Endothelial cell of umbilical vein (primary cell): ENCODE data around the gene PRR23C.

Source experiments
- CTCF ChIP-seq, 2 donors: IDR thresholded peaks; 1 replicate in 1 of 2; 2 replicates in 1 of 2; pipeline ENCODE4 v1.5.1; 2011; ENCODE audit warnings: low read length in 2 of 2, mild to moderate bottlenecking in 2 of 2, moderate library complexity in 2 of 2, control low read depth in 1 of 2, inconsistent platforms in 1 of 2, low read depth in 1 of 2; ENCODE audit not compliant: insufficient read depth in 1 of 2; ENCODE audit errors: extremely low read depth in 1 of 2
- EZH2 ChIP-seq: IDR thresholded peaks from 2 replicates; pipeline ENCODE4 v1.6.1; 2012; ENCODE audit warnings: borderline replicate concordance, low read depth, mild to moderate bottlenecking, moderate library complexity, low read length, inconsistent platforms; ENCODE audit not compliant: severe bottlenecking
- GATA2 ChIP-seq: IDR thresholded peaks from 2 replicates; pipeline ENCODE4 v1.7.0; 2011; ENCODE audit warnings: low read depth, mild to moderate bottlenecking, moderate library complexity, mixed read lengths, low read length; ENCODE audit not compliant: insufficient read length, insufficient read depth
- JUN ChIP-seq: IDR thresholded peaks from 2 replicates; pipeline ENCODE4 v1.6.1; 2011; ENCODE audit warnings: borderline replicate concordance, low read depth; ENCODE audit not compliant: insufficient read length, insufficient read depth
- MAX ChIP-seq: IDR thresholded peaks from 2 replicates; pipeline ENCODE4 v1.6.1; 2011; ENCODE audit not compliant: insufficient read depth, insufficient read length
- POLR2A ChIP-seq: IDR thresholded peaks from 2 replicates; pipeline ENCODE4 v1.6.1; 2012; ENCODE audit warnings: low read depth, mild to moderate bottlenecking, control low read depth, low read length
- POLR2AphosphoS5 ChIP-seq: IDR thresholded peaks from 2 replicates; pipeline ENCODE4 v1.6.1; 2012; ENCODE audit warnings: low read depth, mild to moderate bottlenecking, control low read depth, low read length, moderate library complexity; ENCODE audit not compliant: insufficient read depth

GRCh38 chr3:139052802-139053600, 8.3 kb upstream of the PRR23C start:
- TF ChIP-seq POLR2A (no peak), CTCF (IDR thresholded peaks at IDR 0.05; ENCODE audit: extremely low read depth in 1 of 2, insufficient read depth in 1 of 2, low read depth in 1 of 2, low read length in 2 of 2) (no peak), JUN (no peak), GATA2 (no peak), POLR2AphosphoS5 (no peak), EZH2 (no peak), MAX (no peak)
